GM19328 (cell line): ENCODE results near the gene TEAD4.
A peak's percentile ranks its signal among the peaks of the same experiment; 100 is the strongest.

Experiments used
- ATAC-seq: cut with Tn5 transposase; IDR thresholded peaks from one replicate; pipeline ENCODE4 v1.9.1; 2021; ENCODE audit warnings: mild to moderate bottlenecking, moderate library complexity; ENCODE audit not compliant: unreplicated experiment

TEAD4 gene

DNA sequence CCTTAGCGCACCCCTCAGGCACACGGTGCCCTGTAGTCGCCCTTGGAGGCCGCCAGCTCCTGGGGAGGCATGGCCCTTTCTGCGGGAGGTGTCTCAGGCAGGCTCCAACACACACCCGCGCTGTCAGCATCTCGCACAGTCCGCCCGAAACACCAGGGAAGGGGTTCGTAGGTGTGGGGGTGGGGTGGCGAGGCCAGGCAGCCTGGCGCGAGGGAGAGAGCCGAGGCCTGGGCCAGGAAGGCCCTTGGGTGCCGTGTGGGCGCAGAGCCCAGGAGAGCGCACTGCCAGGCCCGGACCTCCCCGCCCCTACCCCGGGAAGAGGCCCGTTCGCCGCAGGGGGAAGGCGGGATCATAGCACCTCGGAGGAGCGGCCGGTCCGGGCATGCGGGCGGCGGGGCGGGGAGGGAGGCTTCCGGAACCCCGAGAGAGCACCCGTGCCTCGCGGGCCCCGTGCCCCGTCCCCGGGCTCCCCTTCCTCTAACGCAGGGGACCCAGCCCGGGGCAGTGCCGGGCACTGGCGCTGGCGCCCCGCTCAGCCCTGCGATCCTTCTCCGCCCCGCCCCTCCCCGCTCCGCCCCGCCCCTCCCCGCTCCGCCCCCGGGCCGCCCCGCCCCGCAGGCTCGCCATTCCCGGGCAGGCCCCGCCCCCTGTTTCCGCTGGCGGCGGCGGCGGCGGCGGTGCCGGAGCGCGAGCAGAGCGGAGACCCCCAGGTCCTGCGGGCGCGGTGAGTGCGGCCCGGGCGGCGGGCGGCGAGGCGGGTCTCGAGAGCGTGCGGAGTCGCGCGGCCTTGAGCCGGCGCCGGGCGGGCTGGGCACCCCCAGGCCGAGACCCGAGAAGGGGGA lies 117.8 kb downstream of the TEAD4 start, which contains the start of gene TSPAN9:
Gene TSPAN9 (plus strand): TSS at position 650 of the 842 bp plus-strand sequence. CDS start 123,815 bp downstream, outside the sequence.
- peak; percentile 56 for ATAC-seq

DNA sequence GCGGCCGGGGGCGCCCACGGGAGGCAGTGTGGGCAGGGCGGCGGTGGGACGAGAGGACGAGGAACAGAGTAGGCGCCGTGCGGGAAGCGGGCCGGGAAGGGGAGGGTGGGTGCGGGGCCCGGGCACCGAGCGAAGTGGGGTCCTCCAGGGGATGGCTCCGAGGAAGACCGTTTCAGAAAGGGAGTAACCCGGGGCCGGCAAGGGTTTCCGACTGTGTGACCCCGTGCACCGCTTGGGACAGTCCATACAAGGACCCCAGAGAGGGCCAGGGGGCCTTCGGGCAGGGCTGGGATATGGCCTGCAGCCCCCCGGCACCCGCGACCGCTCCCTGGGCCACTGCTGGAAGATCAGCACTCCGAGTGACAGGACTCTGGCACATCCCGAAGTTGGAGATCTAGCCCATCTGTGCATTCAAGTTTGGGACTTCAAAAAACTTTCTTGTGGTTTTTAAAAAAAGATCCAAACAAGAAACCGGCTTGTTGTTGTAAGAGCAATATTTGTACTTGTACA lies 118.4 kb downstream of the TEAD4 start:
- ATAC-seq, result no peak

DNA sequence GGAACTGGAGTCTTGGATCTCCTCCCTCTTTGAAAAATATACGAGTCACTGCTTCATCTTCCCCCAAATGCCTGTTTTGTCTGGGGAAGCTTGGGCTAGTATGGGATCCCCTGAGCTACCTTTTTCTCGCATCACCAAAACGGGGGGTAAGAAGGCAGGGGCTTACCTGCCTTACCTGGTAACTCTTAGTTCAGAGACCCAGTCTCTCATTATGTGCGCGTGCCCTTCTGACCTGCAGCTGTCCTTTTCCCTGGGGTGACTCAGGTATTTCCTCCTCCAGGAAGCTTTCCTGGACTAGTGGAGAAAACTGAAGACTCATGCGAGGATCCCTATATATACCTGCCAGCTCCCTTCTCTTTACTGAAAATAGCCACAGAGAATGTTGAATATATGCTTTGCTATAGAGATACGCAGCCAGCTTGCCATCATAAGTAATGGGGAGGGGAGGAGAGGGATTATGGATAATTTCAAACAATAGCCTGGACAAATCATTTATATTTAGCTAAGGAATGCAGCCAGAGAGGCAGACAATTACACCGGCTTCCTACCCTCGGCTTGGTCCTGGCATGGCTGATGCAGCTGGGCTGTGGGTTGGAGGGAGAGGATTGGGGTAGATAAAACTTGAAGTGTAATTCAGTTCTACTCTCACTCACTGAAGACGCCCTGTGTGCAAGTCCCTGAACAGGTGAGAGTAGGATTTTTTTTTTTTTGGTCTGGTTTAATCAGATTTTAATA lies 119.1 kb downstream of the TEAD4 start:
- ATAC-seq, result no peak

DNA sequence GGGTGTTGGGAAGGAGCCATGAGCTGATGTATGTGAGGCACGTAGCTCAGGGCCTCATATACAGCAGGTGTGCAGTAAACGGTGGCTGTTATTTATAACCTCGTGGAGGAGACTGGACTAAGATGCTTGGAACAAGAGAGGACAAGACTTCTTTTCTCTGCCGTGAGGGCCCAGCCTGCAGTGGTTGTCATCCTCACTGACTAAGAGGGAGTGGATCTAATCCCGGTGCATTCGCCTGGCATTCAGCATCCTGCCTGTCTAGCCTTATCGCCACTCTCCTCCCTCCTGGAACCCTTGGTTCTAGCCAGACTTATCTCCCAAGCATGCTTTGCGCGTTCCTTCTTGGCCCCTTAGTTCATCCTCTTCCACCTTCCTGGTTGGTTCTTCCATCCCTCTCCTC lies 121.9 kb downstream of the TEAD4 start:
- ATAC-seq, result no peak

DNA sequence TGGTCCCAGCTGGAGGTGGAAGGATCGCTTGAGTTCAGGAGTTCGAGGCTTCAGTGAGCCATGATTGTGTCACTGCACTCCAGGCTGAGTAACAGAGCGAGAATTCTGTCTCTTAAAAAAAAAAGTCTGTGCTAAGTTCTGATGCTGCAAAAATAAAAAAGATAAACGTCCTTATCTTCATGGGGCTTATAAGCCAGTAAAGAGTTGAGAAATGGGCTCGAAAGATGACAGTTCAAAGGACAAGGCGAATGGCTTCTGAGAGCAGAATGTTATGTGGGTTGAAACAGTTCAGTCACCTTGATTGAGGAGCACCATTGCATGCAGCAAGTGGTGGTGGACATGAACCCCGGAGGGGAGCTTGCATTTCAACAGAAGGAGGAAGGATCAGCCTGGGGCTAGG lies 122.7 kb downstream of the TEAD4 start:
- ATAC-seq, result no peak

DNA sequence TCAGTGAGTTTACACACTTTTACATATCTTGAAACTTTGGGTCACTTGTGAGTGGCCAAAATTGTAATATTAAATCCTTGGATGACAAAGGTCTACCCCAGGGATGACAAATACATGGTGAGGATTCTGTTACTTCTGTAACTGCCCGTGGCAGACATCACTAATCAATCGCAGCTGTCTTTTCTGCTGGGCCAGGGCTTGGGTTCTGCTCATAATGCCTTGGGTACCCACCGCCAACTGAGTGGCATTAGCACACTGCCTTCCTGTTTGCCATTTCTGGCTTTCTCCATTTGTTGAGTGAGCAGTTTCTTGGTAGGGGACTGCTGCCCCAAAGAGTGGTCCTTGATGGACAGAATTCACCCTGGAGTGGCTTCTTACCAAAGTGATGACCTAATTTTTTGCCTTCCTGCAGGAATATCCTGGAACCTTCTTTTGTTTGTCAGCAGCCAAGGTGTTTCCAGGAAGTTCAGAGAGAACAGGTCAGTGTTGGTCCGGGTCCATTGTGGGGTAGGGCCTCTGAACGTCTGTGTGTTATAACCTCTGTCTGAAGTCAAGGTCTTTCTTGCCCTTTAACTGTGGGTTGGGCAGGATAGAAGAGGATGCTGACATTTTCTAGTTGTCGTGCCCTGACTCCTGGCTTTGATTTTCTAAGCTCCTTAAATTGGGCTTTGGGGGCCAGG lies 124.2 kb downstream of the TEAD4 start:
- ATAC-seq, result no peak

DNA sequence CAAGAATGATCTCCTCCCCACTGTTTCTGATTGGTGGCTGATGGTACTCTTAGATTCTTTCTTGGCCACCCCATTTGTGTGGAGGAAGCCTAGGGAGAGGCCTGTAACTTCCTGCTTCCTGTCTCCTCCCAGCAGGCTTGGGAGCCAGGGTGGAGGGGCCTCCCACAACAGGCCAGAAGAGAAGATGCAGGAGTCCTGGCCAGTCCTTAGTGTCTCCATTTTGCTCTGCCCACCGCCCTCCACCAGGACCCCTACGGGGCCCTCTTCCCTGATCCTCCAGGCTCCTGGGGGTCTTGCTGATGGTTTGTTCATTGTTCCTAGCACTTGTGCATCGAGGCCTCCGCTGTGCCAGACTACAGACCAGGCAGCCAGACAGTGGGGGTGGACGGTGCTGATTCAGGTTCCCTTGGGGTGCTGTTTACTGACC lies 124.7 kb downstream of the TEAD4 start:
- no peak for ATAC-seq

DNA sequence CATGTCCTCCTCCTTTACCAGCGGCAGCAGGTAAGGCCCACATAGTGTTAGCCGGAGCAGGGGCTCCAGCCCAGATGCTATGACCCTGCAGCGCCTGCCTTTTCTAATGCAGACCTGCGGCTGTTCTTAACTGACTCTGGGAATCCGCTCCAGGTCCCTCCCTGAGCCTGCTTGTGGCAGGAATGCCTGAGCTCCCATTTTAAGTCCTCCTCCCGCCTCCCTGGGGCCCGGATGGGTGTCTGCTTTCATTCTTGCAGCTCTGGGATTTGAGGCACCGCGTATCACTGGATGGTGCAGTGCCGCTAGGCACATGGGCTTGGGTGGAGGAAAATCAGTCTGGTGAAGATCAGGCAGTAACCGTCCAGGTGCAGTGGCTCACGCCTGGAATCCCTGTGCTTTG lies 125.5 kb downstream of the TEAD4 start:
- ATAC-seq, result no peak

DNA sequence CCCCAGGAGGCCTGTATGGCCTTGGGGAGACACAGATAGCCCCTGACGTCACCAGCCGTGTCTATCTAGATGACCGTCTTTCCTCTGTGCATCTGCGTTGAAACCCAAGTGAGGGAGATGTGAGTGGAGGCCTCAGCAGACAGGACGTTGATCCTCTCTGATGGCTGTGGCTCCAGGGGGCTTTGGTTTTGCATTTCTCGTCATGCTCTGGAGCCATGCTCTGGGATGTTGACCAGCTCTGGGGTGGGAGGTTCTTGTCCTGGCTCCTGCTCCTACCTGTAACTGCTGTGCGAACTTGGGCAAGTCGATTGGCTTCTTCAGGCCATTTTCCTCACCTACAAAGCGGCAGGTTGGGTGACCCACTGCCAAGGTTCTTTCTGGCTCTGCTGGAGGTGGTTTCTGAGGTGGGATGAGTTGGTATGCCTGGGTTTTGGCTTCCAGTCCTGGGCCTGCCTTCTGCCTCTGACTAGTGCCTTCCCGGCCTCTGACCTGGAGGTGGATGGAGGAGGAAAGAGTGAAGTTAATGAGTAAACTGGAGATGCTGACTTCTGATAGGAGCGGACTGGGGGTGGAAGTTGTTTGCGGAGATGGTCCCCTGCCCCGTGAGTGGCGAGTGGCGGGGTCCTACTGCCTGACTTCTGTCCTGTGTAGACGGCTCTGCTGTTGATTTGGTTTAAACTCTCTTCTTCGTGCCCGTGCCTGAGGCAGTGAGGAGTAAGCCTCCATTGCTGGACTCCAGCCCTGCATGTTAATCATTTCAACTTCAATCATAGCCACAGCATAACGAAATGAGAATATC lies 126.3 kb downstream of the TEAD4 start:
- ATAC-seq, result no peak

DNA sequence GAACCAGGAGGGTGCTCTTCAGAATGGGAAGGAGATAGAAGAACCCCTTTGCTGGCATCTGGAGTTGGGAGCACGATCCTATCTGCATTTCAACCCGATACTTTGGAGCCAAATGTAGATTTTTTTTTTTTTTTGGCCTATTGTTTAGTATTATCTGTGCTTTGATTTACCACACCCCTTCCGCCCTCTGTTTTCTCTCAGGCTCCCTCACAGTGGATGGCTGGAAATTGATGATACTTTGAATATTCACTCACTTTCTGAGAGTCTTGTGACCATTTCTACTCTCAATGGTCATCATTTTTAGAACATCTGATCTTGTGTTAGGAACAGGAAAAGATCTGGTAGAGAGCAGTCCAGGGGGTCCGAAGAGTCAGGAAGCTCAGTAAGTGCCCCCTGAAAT lies 127.0 kb downstream of the TEAD4 start:
- ATAC-seq, result no peak

DNA sequence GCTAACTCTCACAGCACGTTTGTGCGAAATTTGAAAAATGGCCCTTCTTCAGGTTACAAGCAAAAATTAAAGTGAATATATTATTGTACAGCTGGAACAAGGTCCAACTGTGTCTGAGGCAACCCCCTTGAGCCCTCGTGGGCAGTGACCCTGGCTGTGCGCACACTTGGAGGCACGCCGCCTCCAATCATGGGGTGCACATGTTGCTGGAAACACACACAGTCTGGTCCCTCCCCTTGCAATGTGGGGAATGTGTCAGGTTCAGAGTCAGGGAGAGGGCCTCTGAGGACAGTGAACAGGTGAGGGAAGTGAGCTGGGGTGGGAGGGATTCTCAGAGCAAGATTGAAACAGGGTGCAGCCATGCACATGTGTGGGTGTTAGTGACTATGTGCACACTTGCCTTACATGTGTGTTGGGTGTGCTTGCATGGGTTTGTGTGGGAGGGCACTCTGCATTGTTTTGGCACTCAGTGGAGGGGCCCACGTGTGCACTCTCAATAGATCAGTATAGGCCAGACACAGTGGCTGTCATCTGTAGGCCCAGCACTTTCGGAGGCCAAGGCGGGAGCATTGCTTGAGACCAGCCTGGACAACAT lies 127.6 kb downstream of the TEAD4 start:
- ATAC-seq, result no peak

DNA sequence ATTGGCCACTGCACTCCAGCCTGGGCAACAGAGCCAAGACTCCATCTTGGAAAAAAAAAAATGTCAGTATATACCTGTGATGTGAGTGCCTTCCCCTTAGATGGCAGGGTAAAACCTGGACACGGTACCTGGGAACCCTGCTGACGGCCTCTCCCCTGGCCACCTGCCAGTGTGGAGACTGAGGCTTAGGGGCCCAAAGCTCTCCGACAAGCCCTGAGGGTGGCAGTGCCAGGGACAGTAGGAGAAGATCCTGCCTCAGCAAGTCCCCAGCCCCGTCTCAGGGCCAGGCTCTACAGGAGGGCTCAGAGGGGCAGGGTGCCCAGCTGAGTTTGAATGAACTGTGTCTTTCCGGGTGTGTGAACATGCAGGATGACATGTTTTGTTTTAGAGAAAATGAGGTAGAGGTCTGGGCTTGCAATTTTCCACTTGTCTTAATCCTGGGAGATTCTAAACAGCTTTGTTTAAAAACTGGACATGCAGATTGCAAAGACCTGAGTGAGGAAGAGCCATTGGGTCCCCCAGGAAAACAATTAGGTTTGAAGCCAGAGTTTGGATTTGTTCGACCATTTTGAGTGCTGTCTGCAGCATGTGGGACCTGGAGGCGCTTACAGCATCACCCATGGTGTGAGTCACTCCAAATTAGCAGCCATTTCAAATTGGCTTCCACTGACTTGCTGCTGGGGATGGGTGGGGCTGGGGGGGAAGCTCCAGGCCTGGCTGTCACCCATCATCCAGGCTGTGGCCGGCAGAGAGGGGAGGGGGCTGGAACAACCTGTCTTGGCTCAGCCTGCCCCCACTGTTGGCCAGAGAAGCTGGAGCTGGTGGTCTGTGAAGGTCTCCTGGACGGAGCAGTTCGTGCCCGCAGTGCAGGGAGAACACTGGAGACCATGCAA lies 128.8 kb downstream of the TEAD4 start:
- no peak for ATAC-seq

DNA sequence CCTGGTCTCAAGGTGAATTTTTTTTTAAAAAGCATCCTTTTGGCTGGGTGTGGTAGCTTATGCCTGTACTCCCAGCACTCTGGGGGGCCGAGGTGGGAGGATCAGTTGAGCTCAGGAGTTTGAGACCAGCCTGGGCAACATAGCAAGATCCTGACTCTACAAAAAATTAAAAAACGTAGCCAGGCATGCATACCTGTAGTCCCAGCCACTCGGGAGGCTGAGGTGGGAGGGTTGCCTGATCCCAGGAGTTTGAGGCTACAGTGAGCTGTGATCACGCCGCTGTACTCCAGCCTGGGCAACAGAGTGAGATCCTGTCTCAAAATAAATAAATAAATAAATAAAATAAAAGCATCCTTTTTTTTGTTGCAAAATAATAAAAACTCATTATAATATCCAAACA lies 130.4 kb downstream of the TEAD4 start:
- no peak for ATAC-seq
